ENCODE data around the gene MRNIP.
"Not testable (repeated sequence)": the region's sequence is repeated elsewhere in the genome, so short reads cannot be mapped to it uniquely, and the experiment has no call there.

The MRNIP gene

GRCh38 chr5:179837076-179838011 lies 21.3 kb downstream of the MRNIP start:
- no peak for DNase-seq

GRCh38 chr5:179836225-179837019 lies 22.2 kb downstream of the MRNIP start:
- peak; percentile 52 to 60 for DNase-seq

DNA sequence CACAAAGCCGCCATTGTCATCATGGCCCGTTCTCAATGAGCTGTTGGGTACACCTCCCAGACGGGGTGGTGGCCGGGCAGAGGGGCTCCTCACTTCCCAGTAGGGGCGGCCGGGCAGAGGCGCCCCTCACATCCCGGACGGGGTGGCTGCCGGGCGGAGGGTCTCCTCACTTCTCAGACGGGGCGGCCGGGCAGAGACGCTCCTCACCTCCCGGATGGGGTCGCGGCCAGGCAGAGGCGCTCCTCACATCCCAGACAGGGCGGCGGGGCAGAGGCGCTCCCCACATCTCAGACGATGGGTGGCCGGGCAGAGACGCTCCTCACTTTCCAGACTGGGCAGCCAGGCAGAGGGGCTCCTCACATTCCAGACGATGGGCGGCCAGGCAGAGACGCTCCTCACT lies 23.7 kb downstream of the MRNIP start:
- not testable (repeated sequence) for DNase-seq

GRCh38 chr5:179834120-179834519 lies 24.5 kb downstream of the MRNIP start:
- DNase-seq, result no peak

DNA sequence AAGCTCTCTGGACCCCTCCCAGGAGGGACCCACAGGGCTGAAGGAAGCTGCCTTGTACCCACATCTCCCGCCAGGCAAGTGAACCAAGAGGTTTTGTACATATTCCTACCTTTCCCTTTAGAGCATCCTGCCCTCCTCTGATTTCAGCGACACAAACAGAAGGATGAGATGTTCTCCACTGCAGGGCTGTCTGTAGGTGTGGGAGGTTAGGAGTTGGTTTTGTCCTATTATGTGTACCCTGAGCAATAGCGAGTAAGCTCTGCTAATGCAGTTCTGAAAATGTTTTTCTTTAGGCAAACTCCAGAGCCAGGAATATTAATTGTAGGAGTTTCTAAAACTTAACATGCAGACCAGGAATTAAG lies 24.9 kb downstream of the MRNIP start:
- no peak for DNase-seq

GRCh38 chr5:179833056-179833708 lies 25.4 kb downstream of the MRNIP start:
- DNase-seq, result no peak

- no peak for DNase-seq
These were observed 26.4 kb downstream of the MRNIP start for GRCh38 chr5:179832039-179832745.

GRCh38 chr5:179830818-179831468 lies 27.7 kb downstream of the MRNIP start:
- DNase-seq, result no peak

DNA sequence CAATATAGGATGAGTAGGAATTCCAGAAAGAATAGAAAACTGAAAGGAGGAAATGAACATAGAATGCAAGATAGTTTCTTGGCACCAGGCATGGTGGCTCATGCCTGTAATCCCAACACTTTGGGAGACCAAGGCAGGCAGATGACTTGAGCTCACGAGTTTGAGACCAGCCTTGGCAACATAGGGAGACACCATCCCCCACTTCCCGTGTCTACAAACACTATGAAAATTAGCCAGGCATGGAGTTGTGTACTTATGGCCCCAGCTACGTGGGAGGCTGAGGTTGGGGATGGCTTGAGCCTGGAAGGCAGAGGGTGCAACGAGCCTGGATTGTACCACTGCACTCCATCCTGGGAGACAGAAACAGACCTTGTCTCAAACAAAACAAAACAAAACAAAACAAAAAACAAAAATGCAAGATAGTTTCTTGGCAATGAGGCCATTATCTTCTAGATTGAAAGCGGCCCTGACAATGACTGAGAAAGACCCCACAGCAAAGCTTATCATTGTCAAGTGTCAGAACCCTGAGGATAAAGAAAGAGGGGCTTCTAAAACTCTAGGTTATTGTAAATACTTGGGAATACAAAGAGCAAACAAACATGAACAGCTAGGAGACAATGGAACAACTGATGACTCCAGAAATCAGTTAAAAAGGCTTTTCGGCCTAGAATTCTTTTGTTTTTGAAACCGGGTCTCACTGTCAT lies 28.7 kb downstream of the MRNIP start:
- DNase-seq, result no peak

DNA sequence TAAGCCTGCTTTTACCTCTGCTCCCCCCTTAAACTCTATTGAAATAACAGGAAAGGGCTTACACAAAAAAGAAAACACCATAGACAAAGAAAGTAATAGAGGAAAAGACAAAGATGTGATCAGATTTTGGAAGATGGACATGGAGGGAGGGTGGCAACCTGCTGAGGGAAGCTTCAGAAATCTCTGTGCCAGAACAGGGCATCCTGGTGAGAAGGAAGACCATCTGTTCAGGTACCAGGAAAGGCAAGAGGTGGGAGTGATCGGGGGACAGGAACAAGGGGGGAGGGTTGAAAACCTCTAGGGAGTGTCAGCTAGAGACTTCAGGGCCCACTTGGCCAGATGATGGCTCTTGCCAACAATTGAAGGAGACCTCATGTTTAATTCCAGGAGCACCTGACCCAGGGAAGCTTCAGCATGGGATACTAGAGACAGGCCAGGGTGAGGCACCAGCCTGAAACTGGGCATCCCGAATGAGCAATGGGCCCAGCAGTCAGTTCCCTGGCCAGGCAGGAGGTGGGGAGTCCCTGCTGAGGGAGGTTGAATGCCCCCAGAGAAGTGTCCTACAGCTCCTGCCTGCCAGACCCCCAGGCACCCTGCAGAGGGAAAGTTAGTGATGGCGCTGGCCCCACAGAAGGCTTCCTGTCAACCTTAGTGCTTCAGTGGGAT lies 29.7 kb downstream of the MRNIP start:
- DNase-seq, result no peak

GRCh38 chr5:179827680-179828079 lies 30.9 kb downstream of the MRNIP start:
- DNase-seq, result peak; percentile 67

DNA sequence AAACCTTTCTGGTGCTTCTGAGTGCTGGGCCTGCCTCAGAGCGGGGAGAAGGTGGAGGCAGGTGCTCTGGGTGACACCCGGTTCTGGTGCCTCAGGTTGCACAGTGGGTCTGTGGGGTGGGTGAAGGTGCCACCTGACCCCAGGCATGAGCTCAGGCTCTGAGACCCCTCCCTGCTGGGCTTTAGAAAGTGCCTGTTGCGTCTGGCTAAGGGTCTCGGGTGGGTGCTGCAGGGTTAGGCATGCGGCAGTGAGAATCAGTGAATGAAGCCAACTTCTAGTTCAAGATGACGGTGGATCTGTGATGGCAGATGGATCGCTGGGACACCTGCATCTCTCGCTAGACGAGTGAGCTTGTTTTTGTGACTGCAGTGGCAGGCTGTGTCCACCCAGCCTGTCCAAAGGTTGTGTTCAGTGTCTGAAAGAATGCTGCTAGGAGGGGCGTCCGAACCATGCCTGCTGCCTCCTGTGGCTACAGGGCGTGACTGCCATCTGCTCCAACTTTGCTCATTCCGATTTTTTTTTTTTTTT lies 32.9 kb downstream of the MRNIP start:
- no peak for DNase-seq

- DNase-seq, result no peak
These were observed 33.9 kb downstream of the MRNIP start for GRCh38 chr5:179824745-179825112.

DNA sequence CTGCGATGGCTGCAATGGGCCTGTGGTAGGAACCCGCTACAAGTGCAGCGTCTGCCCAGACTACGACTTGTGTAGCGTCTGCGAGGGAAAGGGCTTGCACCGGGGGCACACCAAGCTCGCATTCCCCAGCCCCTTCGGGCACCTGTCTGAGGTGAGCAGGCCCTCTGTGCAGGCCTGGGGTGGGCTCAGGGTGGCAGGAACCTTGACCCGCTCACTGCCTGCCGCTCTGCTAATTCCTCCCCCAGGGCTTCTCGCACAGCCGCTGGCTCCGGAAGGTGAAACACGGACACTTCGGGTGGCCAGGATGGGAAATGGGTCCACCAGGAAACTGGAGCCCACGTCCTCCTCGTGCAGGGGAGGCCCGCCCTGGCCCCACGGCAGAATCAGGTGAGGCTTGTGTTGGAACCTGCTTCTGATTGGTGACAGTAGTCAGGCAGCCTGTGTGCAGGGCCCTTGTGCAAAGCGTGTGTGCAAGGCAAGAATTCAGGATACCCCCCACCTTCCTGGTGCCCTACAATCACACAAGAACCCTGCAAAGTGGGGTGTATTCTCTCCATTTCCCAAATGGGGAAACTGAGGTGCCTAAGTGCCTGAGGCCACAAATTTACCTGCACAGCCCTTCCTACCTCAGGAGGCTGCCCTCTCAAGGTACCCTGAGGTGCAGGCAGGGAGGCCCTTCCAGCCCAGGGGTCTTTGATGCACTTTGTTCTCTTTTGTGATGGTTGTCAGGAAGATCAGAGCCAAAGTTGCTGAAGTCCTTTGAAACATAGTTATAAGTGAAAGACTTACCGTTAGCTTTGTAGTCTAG lies 34.5 kb downstream of the MRNIP start:
- DNase-seq, result no peak

DNA sequence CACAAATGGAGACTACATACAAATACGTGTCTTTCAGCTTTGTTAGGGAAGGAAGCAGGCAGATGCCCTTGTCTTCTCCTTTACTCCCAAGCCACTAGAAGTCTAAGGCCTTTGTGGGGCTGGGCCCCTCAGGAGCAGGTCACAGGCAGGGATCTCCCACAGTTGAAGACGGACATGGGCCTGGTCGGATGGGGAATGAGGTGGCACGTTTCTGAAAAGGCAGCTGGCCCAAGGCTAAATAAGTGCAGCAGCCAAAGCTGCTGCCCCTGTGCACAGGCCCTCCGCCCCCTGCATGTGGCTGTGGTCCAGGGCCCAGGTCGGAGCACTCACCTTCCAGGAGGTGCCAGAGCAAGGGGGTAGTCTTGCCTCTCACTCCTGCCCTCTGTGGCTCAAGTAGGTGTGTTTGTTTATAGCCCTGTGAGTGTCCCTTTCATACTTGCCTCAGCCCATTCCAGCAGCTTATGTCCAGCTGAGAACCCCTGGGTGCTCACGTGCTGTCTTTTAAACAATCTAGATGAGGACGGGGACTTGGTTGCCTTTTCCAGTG lies 36.1 kb downstream of the MRNIP start:
- no peak for DNase-seq

DNA sequence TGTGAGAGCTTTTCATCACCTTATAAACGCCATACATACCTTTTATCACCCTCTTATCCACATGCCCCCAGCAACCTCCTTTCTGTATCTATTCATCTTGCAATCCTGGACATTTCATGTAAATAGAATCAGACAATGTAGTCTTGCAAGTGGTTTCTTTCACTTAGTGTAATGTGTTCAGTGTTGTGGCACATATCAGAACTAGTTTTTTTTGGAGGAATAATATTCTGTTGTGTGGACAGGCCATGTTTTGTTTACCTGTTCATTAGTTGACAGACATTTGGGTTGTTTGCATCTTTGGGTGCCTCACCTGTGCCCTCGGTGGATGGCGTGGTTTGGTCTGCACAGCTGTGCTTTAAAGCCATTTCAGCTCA lies 36.6 kb downstream of the MRNIP start:
- no peak for DNase-seq

DNA sequence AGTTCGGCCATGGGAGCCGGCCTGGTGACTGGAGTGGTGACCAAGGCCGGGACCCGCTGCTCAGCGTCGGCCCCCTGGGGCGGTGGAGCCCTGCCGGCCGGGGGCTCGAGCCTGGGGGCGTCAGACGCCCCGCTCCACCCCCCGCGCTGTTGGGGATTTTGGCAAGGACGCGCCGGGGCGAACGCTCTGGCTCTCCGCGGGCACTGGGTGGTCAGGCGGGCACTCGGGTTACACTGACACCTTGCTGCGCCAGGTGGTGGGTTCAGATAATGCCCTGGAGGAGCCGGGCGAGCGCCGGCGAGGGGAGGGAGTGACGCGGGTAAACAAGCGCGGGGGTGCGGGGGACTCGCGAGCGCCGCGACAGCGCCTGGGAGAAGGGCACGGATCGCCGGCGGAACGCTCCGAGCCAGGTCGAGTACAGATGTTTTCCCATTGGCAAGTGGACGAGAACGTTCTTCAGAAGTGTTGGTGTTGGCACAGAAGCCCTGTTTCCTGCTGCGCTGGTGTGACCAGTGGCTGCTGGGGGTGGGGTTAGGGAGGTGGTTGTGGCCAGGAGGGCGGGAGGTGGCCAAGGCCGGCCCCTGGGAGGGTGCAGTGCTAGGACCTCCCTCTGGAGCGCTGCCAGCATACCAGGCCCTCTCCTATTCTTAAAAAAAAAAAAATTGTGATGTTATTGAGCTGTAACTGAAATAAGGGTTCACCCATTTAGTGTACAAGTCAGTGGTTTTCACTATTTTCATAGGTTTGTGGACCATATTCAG lies 37.1 kb downstream of the MRNIP start:
- DNase-seq, result peak; percentile 86 to 87

DNA sequence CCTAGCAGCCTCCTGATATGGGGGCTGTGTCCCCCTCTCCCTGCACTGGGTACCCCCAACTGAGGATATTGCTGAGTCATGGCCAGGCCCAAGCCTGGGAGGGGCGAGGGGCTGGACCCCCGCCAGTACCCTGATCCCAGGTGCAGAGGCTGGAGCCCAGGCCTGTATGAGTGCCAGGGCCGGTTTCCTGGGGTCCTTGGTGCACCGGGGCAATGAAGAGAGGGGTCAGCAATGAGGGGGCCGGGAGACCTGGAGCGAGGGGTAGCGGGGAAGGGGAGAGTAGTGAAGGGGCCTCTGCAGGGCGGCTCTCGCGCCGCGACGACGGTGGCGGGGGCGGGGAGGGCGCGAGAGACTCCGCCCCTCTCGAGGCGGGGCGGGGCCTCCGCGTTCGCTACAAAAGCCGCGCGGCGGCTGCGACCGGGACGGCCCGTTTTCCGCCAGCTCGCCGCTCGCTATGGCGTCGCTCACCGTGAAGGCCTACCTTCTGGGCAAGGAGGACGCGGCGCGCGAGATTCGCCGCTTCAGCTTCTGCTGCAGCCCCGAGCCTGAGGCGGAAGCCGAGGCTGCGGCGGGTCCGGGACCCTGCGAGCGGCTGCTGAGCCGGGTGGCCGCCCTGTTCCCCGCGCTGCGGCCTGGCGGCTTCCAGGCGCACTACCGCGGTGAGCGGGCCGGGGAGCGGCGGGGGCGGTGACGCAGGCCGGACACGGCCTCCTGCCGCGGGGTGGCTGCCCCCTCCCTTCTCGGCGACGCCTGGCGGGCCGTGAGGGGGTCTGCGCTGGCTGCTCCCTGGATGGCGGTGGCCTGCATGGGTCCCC lies 37.9 kb downstream of the MRNIP start, which contains the start of gene SQSTM1:
Gene SQSTM1 (plus strand): TSS at position 423 of the 815 bp plus-strand sequence. CDS start 32 bp downstream, at position 455.
- DNase-seq, result peak; percentile 82 to 85

All from stimulated activated CD4-positive, alpha-beta T cell treated with anti-CD3 and anti-CD28 coated beads, Interleukin-2, amount 100 ng/mL, for 24 hours (primary cell).